ENCODE data around the gene CHRNB1.

DNA sequence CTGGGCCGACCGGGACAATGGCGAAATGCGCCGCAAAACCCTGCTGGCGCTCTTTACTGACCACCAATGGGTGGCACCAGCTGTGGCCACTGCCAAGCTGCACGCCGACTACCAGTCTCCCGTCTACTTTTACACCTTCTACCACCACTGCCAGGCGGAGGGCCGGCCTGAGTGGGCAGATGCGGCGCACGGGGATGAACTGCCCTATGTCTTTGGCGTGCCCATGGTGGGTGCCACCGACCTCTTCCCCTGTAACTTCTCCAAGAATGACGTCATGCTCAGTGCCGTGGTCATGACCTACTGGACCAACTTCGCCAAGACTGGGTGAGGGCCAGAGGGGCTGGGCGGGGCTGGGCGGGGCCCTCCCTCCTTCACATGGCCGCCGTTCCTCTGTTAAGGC lies 29.1 kb upstream of the CHRNB1 start:
- no peak for TF ChIP-seq ZBTB8A (tag by site-specific recombination; IDR thresholded peaks at IDR 0.05)
- TF ChIP-seq, protein P1, sequence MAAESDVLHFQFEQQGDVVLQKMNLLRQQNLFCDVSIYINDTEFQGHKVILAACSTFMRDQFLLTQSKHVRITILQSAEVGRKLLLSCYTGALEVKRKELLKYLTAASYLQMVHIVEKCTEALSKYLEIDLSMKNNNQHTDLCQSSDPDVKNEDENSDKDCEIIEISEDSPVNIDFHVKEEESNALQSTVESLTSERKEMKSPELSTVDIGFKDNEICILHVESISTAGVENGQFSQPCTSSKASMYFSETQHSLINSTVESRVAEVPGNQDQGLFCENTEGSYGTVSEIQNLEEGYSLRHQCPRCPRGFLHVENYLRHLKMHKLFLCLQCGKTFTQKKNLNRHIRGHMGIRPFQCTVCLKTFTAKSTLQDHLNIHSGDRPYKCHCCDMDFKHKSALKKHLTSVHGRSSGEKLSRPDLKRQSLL (tag by site-specific recombination; IDR thresholded peaks at IDR 0.05), result no peak
- no peak for TF ChIP-seq ZNF416 (tag by site-specific recombination; IDR thresholded peaks at IDR 0.05)
- TF ChIP-seq, protein P2, sequence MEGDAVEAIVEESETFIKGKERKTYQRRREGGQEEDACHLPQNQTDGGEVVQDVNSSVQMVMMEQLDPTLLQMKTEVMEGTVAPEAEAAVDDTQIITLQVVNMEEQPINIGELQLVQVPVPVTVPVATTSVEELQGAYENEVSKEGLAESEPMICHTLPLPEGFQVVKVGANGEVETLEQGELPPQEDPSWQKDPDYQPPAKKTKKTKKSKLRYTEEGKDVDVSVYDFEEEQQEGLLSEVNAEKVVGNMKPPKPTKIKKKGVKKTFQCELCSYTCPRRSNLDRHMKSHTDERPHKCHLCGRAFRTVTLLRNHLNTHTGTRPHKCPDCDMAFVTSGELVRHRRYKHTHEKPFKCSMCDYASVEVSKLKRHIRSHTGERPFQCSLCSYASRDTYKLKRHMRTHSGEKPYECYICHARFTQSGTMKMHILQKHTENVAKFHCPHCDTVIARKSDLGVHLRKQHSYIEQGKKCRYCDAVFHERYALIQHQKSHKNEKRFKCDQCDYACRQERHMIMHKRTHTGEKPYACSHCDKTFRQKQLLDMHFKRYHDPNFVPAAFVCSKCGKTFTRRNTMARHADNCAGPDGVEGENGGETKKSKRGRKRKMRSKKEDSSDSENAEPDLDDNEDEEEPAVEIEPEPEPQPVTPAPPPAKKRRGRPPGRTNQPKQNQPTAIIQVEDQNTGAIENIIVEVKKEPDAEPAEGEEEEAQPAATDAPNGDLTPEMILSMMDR (tag by site-specific recombination; IDR thresholded peaks at IDR 0.05), result no peak
- TF ChIP-seq, protein P3, sequence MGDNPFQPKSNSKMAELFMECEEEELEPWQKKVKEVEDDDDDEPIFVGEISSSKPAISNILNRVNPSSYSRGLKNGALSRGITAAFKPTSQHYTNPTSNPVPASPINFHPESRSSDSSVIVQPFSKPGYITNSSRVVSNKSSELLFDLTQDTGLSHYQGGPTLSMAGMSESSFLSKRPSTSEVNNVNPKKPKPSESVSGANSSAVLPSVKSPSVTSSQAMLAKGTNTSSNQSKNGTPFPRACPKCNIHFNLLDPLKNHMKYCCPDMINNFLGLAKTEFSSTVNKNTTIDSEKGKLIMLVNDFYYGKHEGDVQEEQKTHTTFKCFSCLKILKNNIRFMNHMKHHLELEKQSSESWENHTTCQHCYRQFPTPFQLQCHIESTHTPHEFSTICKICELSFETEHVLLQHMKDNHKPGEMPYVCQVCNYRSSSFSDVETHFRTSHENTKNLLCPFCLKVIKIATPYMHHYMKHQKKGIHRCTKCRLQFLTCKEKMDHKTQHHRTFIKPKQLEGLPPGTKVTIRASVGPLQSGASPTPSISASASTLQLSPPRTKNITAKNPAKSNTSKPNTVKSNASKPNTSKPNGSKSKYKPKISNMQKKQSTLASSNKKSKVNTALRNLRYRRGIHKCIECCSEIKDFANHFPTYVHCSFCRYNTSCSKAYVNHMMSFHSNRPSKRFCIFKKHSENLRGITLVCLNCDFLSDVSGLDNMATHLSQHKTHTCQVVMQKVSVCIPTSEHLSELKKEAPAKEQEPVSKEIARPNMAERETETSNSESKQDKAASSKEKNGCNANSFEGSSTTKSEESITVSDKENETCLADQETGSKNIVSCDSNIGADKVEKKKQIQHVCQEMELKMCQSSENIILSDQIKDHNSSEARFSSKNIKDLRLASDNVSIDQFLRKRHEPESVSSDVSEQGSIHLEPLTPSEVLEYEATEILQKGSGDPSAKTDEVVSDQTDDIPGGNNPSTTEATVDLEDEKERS (tag by site-specific recombination; IDR thresholded peaks at IDR 0.05), result no peak
- no peak for TF ChIP-seq ZNF600 (tag by site-specific recombination; IDR thresholded peaks at IDR 0.05)
- TF ChIP-seq ZNF670 (tag by site-specific recombination; IDR thresholded peaks at IDR 0.05; ENCODE audit: low read depth), result no peak
